Ovary (tissue), 1 donor: ENCODE measurements around the gene TM9SF4.

Experiments used
- EP300 ChIP-seq: sonication (generic); formaldehyde crosslinking; IDR thresholded peaks from one replicate; pipeline ENCODE4 v1.6.1; 2017; ENCODE audit warnings: antibody characterized with exemption
- POLR2A ChIP-seq: fragments of 450-650 bp; IDR thresholded peaks from one replicate; pipeline ENCODE4 v1.6.1; 2017; ENCODE audit warnings: antibody characterized with exemption, mild to moderate bottlenecking, moderate library complexity

GRCh38 chr20:32183947-32184635 is 74.6 kb downstream of the TM9SF4 start:
- no peak for TF ChIP-seq EP300
- no peak for TF ChIP-seq POLR2A
